HL-60 (cell line): ENCODE data around the gene ZNF827.

ENCODE experiments used
- CTCF ChIP-seq: IDR thresholded peaks from one replicate; pipeline ENCODE4 v1.5.1; 2011; ENCODE audit warnings: low read length, control low read depth, inconsistent platforms; ENCODE audit not compliant: insufficient read depth
- GABPA ChIP-seq: IDR thresholded peaks from 2 replicates; pipeline ENCODE4 v1.6.1; 2012; ENCODE audit warnings: low read depth
- POLR2AphosphoS5 ChIP-seq: IDR thresholded peaks from 2 replicates; pipeline ENCODE4 v1.6.1; 2012; ENCODE audit warnings: low read depth

DNA sequence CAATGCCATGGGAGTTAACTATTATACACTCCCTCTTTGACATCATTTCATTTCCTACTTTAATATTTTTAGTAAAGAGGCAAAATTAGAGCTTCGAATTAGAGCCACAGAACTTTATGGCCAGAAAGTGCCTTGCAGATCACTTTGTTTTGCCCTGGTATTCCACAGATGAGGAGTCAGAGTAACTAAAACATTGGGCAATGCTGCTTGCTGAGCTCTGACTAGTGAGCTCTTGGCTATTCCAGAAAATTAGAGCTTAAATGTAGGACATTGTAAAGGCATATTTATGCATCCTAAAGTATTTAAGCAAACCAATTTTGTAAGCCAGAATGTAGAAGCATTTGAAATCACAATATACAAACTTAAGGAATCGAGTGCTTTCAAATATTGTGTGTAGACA lies 6.3 kb upstream of the ZNF827 start:
- no peak for TF ChIP-seq CTCF
- TF ChIP-seq POLR2AphosphoS5: no peak
- no peak for TF ChIP-seq GABPA
